Common myeloid progenitor, CD34-positive (primary cell): ENCODE results near the gene EMC1.

ENCODE experiments used
- CTCF ChIA-PET: fragments of 350-600 bp; sonication (Branson Sonifier 250); formaldehyde crosslinking; loops from one replicate; lab custom pipeline; 2021; ENCODE audit warnings: antibody characterized with exemption; lab: Charles Lee
- POLR2A ChIA-PET: fragments of 350-600 bp; sonication (Branson Sonifier 250); formaldehyde crosslinking; loops from one replicate; lab custom pipeline; 2021; ENCODE audit warnings: antibody characterized with exemption; lab: Charles Lee
- DNase-seq, 3 donors: peaks; one replicate each; pipeline versions ENCODE4 v3.0.0 to v3.0.0-alpha.2; 2013
- H3K27ac ChIP-seq, 2 experiments: 1 replicate in 1 of 2; 2 replicates in 1 of 2; pipeline ENCODE4 v1.7.0; 2013; ENCODE audit warnings: inconsistent platforms in 2 of 2, low read length in 2 of 2, mild to moderate bottlenecking in 2 of 2, low read depth in 1 of 2, moderate library complexity in 1 of 2; ENCODE audit not compliant: severe bottlenecking in 2 of 2, insufficient read depth in 1 of 2, poor library complexity in 1 of 2
- H3K27me3 ChIP-seq, 5 experiments: replicated peaks in 2 of 5; 1 replicate in 3 of 5; 2 replicates in 2 of 5; pipeline versions ENCODE4 v1.6.1 to v1.7.0; 2013; ENCODE audit warnings: low read length in 4 of 5, mild to moderate bottlenecking in 2 of 5, moderate library complexity in 2 of 5, inconsistent platforms in 1 of 5; ENCODE audit not compliant: insufficient read depth in 5 of 5, control insufficient read depth in 4 of 5
- H3K36me3 ChIP-seq, 4 experiments: 1 replicate in 2 of 4; 2 replicates in 2 of 4; pipeline versions ENCODE4 v1.6.1 to v1.7.0; 2013; ENCODE audit warnings: low read length in 3 of 4, control low read depth in 1 of 4, mild to moderate bottlenecking in 1 of 4; ENCODE audit not compliant: control insufficient read depth in 4 of 4, insufficient read depth in 4 of 4
- H3K4me1 ChIP-seq, 4 experiments: 1 replicate in 3 of 4; 2 replicates in 1 of 4; pipeline versions ENCODE4 v1.6.1 to v1.7.1; 2013; ENCODE audit warnings: low read length in 3 of 4, mild to moderate bottlenecking in 3 of 4, control low read depth in 1 of 4, inconsistent platforms in 1 of 4, moderate library complexity in 1 of 4; ENCODE audit not compliant: control insufficient read depth in 4 of 4, insufficient read depth in 4 of 4; ENCODE audit errors: control extremely low read depth in 1 of 4
- H3K4me3 ChIP-seq, 7 experiments: 1 replicate in 4 of 7; 2 replicates in 3 of 7; pipeline versions ENCODE4 v1.5.1 to v1.7.0; 2013; ENCODE audit warnings: mild to moderate bottlenecking in 7 of 7, low read length in 6 of 7, moderate library complexity in 6 of 7, inconsistent platforms in 2 of 7, low read depth in 2 of 7, control low read depth in 1 of 7; ENCODE audit not compliant: insufficient read depth in 4 of 7, control insufficient read depth in 1 of 7; ENCODE audit errors: extremely low read depth in 1 of 7
- H3K9me3 ChIP-seq, 5 experiments: 1 replicate in 4 of 5; 2 replicates in 1 of 5; pipeline versions ENCODE4 v1.6.1 to v1.7.1; 2013; ENCODE audit warnings: low read length in 4 of 5, mild to moderate bottlenecking in 2 of 5, inconsistent platforms in 1 of 5, low read depth in 1 of 5, moderate library complexity in 1 of 5; ENCODE audit not compliant: control insufficient read depth in 4 of 5, insufficient read depth in 2 of 5; ENCODE audit errors: control extremely low read depth in 1 of 5
- WGBS: methylation state at CpG from one replicate; pipeline ENCODE4 v1.1.5; 2013; ENCODE audit not compliant: insufficient coverage; 5-methylcytosine and 5-hydroxymethylcytosine counted together

The EMC1 gene

DNA sequence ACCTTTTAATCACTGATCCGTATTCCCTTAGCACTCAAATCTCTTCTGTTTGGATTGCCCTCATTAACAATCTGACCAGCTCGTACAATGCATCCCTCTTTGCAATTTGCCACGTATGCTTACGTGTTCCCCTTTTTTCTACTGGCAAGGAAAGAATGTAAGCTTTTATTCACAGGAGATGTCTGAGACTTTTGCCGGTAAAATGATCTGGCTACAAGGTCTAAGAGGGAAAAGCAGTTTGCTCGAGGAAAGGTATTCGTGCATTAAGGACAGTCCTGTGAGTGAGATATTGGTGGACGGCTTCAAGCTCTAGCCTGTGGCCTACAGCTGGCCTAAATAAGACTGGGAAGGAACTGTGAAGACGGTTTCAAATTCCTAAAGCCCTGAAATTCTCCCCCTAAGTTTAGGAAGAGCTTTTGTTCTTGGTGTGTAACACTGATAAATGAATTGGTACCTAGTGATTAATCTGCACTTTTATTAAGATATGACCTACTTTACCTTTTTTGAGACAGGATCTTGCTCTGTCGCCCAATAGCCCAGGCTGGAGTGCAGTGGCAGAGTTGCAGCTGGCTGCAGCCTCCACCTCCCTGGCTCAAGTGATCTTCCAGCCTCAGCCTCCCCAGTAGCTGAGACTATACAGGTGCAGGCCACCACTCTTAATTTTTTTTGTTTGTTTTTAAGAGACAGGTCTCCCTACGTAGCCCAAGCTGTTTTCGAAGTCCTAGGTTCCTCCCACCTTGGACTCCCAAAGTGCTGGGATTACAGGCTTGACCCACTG is 40.4 kb downstream of the EMC1 start:
- ChIA-PET CTCF (interaction anchor here (0.8 to 2.0 kb wide), 6 partner anchors 9 to 61 kb away, joined by 3 to 8 read pairs (median 4); no protein-coding TSS in a partner anchor), POLR2A (interaction anchor here (0.5 to 3.4 kb wide), 5 partner anchors 13 to 1373 kb away, joined by 3 to 15 read pairs (median 7); partner anchors contain the start of genes EMC1 and MRTO4)
- H3K27me3 ChIP-seq = no peaks in the 10 kb centered on the region
- no peaks in the 10 kb centered on the region for H3K9me3 ChIP-seq
- peaks cover 0 to 31% (median 11%) of the 10 kb centered on the region in 4 experiments for H3K36me3 ChIP-seq
- peak overlapping the region in 6 of 7 experiments; percentile 91 to 99 (median 96) for H3K4me3 ChIP-seq
- DNase-seq = peak; percentile 15 to 47 (median 43)
- peaks cover 23 to 56% (median 40%) of the 10 kb centered on the region in 4 experiments for H3K4me1 ChIP-seq
- peak overlapping the region; percentile 95 to 98 for H3K27ac ChIP-seq
- 20% methylated on average over 10 of the region's 12 CpGs for WGBS

DNA sequence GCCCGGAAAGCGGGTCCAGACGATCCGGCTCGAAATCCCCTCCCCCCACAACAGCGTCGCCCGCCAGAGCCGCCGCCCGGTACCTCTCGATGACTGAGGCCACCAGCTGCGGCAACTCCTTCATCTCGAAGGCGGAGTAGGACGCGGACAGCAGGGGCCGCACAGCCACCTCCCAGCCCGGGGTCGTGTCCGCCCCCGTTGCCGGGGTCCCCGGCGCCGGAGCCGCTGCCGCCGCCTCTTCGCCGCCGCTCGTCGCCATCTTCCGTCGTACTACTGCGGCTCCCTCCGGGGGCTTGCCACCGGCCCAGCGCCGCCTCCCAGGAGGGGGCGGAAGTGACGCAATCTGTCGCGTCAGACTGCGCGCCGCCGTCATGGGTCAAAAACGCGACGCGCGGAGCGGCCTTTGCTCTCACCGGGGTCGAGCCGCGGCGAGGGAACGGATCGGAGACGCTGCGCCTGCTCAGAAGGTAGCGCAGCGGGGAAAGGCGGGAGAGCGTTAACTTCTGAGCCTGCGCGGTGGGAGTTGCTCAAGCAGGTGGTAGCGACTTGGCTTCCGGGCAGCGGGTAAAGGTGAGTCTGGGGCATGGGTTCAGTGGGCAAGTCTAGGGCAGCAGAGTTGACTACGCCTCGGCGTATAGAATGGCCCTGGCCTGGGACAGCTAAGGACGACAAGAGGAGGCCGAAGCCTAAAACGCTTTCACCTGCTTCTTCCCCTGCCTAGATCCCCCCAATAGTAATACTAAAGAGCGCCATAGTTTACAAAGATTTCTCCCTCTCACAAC is 41.1 kb downstream of the EMC1 start, which contains the start of gene UBR4:
TSS of gene UBR4 (minus strand) at position 277 of the 782 bp plus-strand sequence. CDS start at position 259, 18 bp downstream.
- Histone ChIP-seq H3K4me3 (peak within 1 kb of the TSS; percentile 91 to 99 (median 96)), H3K4me1 (peaks cover 24 to 63% (median 43%) of the 10 kb centered on the region in 4 experiments), H3K9me3 (no peaks in the 10 kb centered on the region), H3K27ac (peak within 1 kb of the TSS; percentile 95 to 98), H3K36me3 (peaks cover 0 to 31% (median 8%) of the 10 kb centered on the region in 4 experiments), H3K27me3 (no peaks in the 10 kb centered on the region)
- 0% methylated on average over 69 of the region's 80 CpGs for WGBS
- ChIA-PET CTCF (interaction anchor here (1.1 to 2.0 kb wide), 3 partner anchors 10 to 17 kb away, joined by 4 to 8 read pairs (median 5); no protein-coding TSS in a partner anchor), POLR2A (interaction anchor here (0.5 to 3.4 kb wide), 8 partner anchors 10 to 1374 kb away, joined by 3 to 15 read pairs (median 4); partner anchors contain the start of genes EMC1 and MRTO4)
- peak; percentile 95 to 97 (median 97) for DNase-seq

DNA sequence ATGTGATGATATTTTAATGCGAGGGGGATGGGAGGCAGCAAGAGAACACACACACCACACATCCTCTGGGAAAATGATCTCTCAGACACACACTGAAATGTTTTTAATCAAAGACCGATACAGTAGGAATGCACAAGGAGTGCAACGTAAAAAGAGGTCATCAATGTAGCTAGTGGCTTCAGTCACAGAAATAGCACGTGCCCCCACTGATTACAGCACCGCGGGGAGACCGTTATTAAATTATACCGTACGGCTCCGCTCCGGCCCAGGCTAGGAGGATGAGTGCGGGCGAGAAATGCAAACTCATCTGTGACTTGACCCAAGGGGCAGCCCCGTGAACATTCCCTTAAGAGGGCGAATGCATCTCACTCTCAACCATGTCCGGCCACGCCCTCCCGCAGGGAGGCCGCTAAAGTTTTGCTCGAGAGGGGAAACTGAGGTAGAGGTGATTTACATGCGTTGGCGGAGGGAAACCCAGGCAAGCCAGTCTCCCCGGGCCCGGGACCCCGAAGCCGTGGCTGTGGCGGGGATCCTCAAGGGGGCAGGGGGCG is 41.8 kb downstream of the EMC1 start:
- WGBS = 0% methylated on average over 17 of the region's 28 CpGs
- Histone ChIP-seq H3K4me1 (peaks cover 27 to 64% (median 45%) of the 10 kb centered on the region in 4 experiments), H3K27ac (peak overlapping the region; percentile 95 to 98), H3K36me3 (peaks cover 0 to 28% (median 8%) of the 10 kb centered on the region in 4 experiments), H3K27me3 (no peaks in the 10 kb centered on the region), H3K9me3 (no peaks in the 10 kb centered on the region), H3K4me3 (peak overlapping the region; percentile 91 to 99 (median 96))
- CTCF ChIA-PET = interaction anchor here (0.7 to 2.2 kb wide), 6 partner anchors 10 to 139 kb away, joined by 3 to 12 read pairs (median 6); no protein-coding TSS in a partner anchor
- DNase-seq = peak; percentile 46 to 73 (median 64)
- POLR2A ChIA-PET = interaction anchor here (0.7 to 3.4 kb wide), 4 partner anchors 10 to 598 kb away, joined by 3 to 15 read pairs (median 3); no protein-coding TSS in a partner anchor

DNA sequence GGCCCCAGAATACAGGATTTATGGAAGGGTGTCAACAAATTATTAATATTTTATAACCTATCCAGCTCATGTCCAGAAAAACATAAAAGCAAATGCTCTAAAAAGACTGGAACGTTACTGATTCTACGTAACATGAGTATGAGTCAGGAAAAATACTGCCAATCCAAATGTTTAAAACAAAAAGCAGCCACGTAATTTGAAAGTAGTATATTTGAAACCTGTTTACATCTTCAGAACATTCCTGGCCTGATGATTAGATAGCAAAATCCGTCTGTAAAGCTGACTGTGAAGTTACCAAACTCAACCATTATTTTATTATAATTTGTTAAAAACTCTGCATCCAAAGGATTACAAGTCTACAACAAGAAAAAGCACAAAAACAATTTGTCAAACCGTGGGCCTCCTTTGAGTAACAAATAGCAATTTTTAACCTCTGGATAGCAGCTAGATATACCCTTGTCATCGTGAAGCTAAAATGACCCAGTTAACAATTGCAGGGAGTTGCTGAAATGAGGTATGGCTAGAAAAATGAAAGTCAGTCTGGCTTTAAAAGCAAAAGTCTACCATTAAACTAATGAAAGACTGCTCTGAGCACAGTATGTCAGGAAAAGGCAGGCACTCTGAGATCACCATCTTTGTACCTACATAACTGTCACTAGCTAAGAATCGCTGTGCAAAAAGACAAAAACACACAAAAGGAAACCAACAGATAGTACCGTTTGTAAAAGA is 42.5 kb downstream of the EMC1 start:
- Histone ChIP-seq H3K4me1 (peaks cover 27 to 66% (median 46%) of the 10 kb centered on the region in 4 experiments), H3K4me3 (peak overlapping the region in 6 of 7 experiments; percentile 91 to 99 (median 96)), H3K36me3 (peaks cover 0 to 21% (median 6%) of the 10 kb centered on the region in 4 experiments), H3K27ac (peak overlapping the region; percentile 95 to 98), H3K27me3 (no peaks in the 10 kb centered on the region), H3K9me3 (no peaks in the 10 kb centered on the region)
- 61% methylated on average over 3 of the region's 8 CpGs for WGBS
- POLR2A ChIA-PET = interaction anchor here (1.4 to 3.4 kb wide), 2 partner anchors 9 to 29 kb away, joined by 3 to 15 read pairs; no protein-coding TSS in a partner anchor
- DNase-seq = peak in 1 of 3 donors; percentile 19
- CTCF ChIA-PET = interaction anchor here (0.7 to 3.3 kb wide), 7 partner anchors 10 to 140 kb away, joined by 3 to 12 read pairs (median 3); no protein-coding TSS in a partner anchor

DNA sequence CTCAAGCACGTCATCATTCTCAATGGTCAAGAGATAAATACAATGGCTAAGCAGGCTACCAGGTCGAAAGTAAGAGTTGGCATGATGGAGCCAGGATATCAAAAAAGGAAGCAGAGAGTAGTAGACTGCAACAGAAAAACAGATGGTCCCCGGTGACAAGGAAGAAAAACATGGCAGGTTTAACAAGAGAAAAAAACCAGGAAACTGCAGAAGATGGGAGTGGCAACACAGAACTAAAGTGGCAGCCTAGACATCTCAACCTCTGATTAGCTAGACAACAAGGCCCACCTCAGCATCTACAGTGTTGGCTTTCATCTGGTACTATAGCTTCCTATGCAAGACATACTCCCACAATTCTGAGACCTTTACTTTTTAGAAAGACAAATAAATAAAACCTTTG is 44.4 kb downstream of the EMC1 start:
- Histone ChIP-seq H3K4me1 (peaks cover 24 to 61% (median 41%) of the 10 kb centered on the region in 4 experiments), H3K27me3 (no peaks in the 10 kb centered on the region), H3K4me3 (peak overlapping the region in 1 of 7 experiments; percentile 48), H3K9me3 (no peaks in the 10 kb centered on the region), H3K36me3 (peaks cover 0 to 5% (median 0%) of the 10 kb centered on the region in 4 experiments), H3K27ac (no peak overlapping the region)
- 24% methylated on average over 3 of the region's 3 CpGs for WGBS
- CTCF ChIA-PET = interaction anchor here (3.3 kb wide), 1 partner anchor 10 kb away, joined by 11 read pairs; no protein-coding TSS in a partner anchor
- DNase-seq = peak; percentile 19 to 76 (median 56)
- POLR2A ChIA-PET = interaction anchor here (0.9 kb wide), 1 partner anchor 29 kb away, joined by 4 read pairs; no protein-coding TSS in a partner anchor
